Suprapubic skin (tissue), 4 donors: ENCODE results near the gene CNTNAP4. TPM values are rescaled to one million over a fixed set of nuclear protein-coding genes. Genes with fewer than 3 reads are reported as not detected.

ENCODE experiments used
- DNase-seq, 2 donors: peaks; one replicate each; pipeline ENCODE4 v3.0.0-alpha.2; 2019; ENCODE audit warnings: low spot score in 2 of 2
- H3K27ac ChIP-seq: fragments of 200-600 bp; sonication (generic); one replicate; pipeline ENCODE4 v1.5.1; 2019
- H3K27me3 ChIP-seq: fragments of 200-600 bp; sonication (generic); one replicate; pipeline ENCODE4 v1.5.1; 2019
- H3K36me3 ChIP-seq: fragments of 200-600 bp; sonication (generic); one replicate; pipeline ENCODE4 v1.5.1; 2019
- H3K4me1 ChIP-seq: fragments of 200-600 bp; sonication (generic); one replicate; pipeline ENCODE4 v1.5.1; 2019
- H3K4me3 ChIP-seq: fragments of 200-600 bp; sonication (generic); one replicate; pipeline ENCODE4 v1.5.1; 2019; ENCODE audit warnings: mild to moderate bottlenecking
- H3K9me3 ChIP-seq: fragments of 200-600 bp; sonication (generic); one replicate; pipeline ENCODE4 v1.5.1; 2019
- EP300 ChIP-seq: sonication (generic); formaldehyde crosslinking; IDR thresholded peaks from one replicate; pipeline ENCODE4 v1.6.1; 2017; ENCODE audit warnings: antibody characterized with exemption
- POLR2A ChIP-seq, 2 donors: fragments of 450-650 bp; IDR thresholded peaks; one replicate each; pipeline ENCODE4 v1.6.1; 2017; ENCODE audit warnings: antibody characterized with exemption in 2 of 2, mild to moderate bottlenecking in 2 of 2, moderate library complexity in 2 of 2
- POLR2AphosphoS5 ChIP-seq, 3 donors: sonication (generic); formaldehyde crosslinking; IDR thresholded peaks; one replicate each; pipeline ENCODE4 v1.6.1; 2017; ENCODE audit warnings: antibody characterized with exemption in 3 of 3
- WGBS: methylation state at CpG from one replicate; pipeline ENCODE4 v1.1.5; 2018; 5-methylcytosine and 5-hydroxymethylcytosine counted together
- total RNA-seq, 4 donors: library from RNA; depleted of rRNA; stranded (reverse); fragments of >200 nt; gene quantifications; one replicate each; pipeline ENCODE4 v1.1.0, GENCODE V29; 2016
- TF ChIP-seq, protein P1 (sequence below), 2 donors: fragments of 200-600 bp in 1 of 2; fragments of 450-650 bp in 1 of 2; sonication (generic) in 1 of 2; IDR thresholded peaks; one replicate each; pipeline ENCODE4 v1.5.1; 2016 to 2019; ENCODE audit warnings: antibody characterized with exemption in 2 of 2, mild to moderate bottlenecking in 1 of 2, moderate library complexity in 1 of 2

Gene CNTNAP4
- total RNA-seq, 4 donors from 2014 or later: not detected

DNA sequence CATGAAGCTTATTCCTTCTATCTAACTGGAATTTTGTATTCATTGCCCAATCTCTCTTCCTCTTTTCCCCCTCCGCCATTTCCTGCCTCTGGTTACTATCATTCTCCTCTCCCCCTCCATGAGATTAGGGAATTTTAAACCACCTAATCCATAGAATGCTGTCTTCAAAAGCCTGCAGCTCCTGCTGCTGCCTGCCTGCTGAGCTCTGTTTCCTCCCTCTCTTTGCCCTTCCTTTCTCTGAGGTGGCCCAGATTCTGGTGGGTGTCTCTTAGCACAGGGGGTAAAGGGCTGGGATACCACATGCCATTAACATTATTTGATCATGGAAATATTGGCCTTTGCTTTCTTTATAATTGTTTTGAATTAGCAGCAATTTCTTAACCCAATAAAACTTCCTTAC lies 241.6 kb downstream of the CNTNAP4 start:
- DNase-seq: no peak
- no peak overlapping the region for H3K27ac ChIP-seq
- no peaks in the 10 kb centered on the region for H3K4me1 ChIP-seq
- no peak overlapping the region for H3K4me3 ChIP-seq
- no peaks in the 10 kb centered on the region for H3K27me3 ChIP-seq
- no peak for TF ChIP-seq POLR2AphosphoS5 (IDR thresholded peaks at IDR 0.05)
- no peak for TF ChIP-seq POLR2A (IDR thresholded peaks at IDR 0.05)
- TF ChIP-seq, protein P1, sequence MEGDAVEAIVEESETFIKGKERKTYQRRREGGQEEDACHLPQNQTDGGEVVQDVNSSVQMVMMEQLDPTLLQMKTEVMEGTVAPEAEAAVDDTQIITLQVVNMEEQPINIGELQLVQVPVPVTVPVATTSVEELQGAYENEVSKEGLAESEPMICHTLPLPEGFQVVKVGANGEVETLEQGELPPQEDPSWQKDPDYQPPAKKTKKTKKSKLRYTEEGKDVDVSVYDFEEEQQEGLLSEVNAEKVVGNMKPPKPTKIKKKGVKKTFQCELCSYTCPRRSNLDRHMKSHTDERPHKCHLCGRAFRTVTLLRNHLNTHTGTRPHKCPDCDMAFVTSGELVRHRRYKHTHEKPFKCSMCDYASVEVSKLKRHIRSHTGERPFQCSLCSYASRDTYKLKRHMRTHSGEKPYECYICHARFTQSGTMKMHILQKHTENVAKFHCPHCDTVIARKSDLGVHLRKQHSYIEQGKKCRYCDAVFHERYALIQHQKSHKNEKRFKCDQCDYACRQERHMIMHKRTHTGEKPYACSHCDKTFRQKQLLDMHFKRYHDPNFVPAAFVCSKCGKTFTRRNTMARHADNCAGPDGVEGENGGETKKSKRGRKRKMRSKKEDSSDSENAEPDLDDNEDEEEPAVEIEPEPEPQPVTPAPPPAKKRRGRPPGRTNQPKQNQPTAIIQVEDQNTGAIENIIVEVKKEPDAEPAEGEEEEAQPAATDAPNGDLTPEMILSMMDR (IDR thresholded peaks at IDR 0.05): no peak
- TF ChIP-seq EP300: no peak
- H3K9me3 ChIP-seq: no peaks in the 10 kb centered on the region
- H3K36me3 ChIP-seq: no peaks in the 10 kb centered on the region
- 24% methylated on average over 1 of the region's 1 CpG for WGBS

DNA sequence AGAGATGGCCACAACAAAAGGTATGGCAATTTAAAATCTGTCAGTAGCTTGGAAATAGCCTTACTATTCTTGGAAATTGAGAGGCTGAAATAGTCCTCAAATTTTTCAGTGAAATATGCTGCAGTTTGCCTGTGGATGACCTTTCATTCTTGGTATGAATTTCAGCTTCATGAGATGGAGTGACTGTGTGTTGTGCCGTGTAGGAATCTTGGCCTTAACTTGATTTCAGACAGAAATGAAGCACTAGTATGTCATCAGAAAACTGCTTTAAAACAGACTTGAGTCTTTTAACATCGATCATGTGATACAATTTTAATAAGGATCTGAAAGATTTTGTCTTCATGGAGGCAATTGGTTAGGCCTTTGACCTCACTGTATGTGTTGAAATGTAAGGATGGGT lies 247.2 kb downstream of the CNTNAP4 start:
- WGBS: 75% methylated on average over 2 of the region's 2 CpGs
- Histone ChIP-seq H3K9me3 (no peaks in the 10 kb centered on the region), H3K36me3 (no peaks in the 10 kb centered on the region), H3K4me3 (no peak overlapping the region), H3K27me3 (no peaks in the 10 kb centered on the region), H3K27ac (no peak overlapping the region), H3K4me1 (no peaks in the 10 kb centered on the region)
- DNase-seq: no peak
- TF ChIP-seq POLR2A (IDR thresholded peaks at IDR 0.05) (no peak), POLR2AphosphoS5 (IDR thresholded peaks at IDR 0.05) (no peak), EP300 (no peak)
- TF ChIP-seq, protein P1 (IDR thresholded peaks at IDR 0.05): no peak

DNA sequence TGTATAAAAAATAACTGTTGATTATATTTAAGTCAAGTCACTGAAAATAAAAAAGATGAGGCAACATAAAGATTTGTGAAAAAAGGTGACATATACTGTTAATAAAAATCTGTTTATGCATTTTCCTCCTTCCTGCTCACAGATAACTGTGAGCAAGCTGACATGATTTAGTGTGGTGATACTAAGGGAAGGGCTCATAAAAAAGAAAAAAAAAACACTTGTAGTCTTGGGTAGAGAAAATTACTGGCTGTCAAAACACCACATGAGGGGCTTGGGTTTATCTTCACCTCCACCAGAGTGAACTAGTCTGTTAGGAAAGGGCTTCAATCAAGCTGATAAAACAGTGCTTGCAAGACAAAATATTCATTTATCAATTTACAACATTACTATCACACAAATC lies 247.6 kb downstream of the CNTNAP4 start:
- Histone ChIP-seq H3K4me3 (no peak overlapping the region), H3K4me1 (no peaks in the 10 kb centered on the region), H3K27ac (no peak overlapping the region), H3K9me3 (no peaks in the 10 kb centered on the region), H3K27me3 (no peaks in the 10 kb centered on the region), H3K36me3 (no peaks in the 10 kb centered on the region)
- no peak for TF ChIP-seq EP300
- TF ChIP-seq, protein P1 (IDR thresholded peaks at IDR 0.05): no peak
- no peak for TF ChIP-seq POLR2AphosphoS5 (IDR thresholded peaks at IDR 0.05)
- TF ChIP-seq POLR2A (IDR thresholded peaks at IDR 0.05): no peak
- no peak for DNase-seq

DNA sequence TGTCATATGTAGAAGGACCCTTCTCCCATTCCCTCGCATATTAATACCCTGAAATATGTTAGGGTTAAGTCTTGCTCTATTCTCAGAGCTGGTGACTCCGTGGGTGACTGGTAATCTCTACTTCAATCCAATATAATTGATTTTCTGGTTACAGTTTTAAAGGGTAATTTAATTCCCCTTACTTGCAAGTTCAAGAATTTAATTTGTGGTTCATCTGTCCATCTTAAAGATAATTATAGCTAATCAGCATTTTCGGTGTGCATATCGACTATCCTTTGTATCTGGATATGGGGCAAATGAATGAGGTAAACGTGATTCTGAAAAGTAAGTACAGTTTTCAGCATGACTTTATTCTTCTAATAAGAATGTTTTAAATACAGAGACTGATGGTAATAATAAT lies 250.0 kb downstream of the CNTNAP4 start:
- Histone ChIP-seq H3K9me3 (no peaks in the 10 kb centered on the region), H3K4me1 (no peaks in the 10 kb centered on the region), H3K27me3 (no peaks in the 10 kb centered on the region), H3K27ac (no peak overlapping the region), H3K4me3 (no peak overlapping the region), H3K36me3 (no peaks in the 10 kb centered on the region)
- 84% methylated on average over 5 of the region's 5 CpGs for WGBS
- no peak for TF ChIP-seq POLR2A (IDR thresholded peaks at IDR 0.05)
- TF ChIP-seq, protein P1 (IDR thresholded peaks at IDR 0.05): no peak
- no peak for TF ChIP-seq EP300
- no peak for TF ChIP-seq POLR2AphosphoS5 (IDR thresholded peaks at IDR 0.05)
- no peak for DNase-seq

DNA sequence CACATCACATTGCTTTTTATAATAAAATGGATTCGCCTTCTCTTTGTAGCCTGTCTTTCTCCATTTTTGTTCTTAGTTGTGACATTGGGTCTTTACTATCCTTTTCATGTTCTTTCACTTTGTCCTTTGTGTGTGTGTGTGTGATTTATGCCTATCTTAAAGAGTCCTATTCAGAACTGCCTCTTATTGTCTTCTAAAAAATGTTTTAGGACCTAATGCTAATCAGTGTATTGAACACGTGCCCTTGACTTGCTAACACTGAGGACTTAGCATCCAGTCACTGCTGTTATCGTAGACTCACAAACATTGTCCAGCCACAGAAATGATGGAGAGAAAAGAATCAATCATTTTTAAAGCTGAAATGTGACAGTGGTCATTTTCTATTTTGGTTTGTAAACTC lies 251.9 kb downstream of the CNTNAP4 start:
- H3K9me3 ChIP-seq: no peaks in the 10 kb centered on the region
- H3K4me1 ChIP-seq: no peaks in the 10 kb centered on the region
- no peaks in the 10 kb centered on the region for H3K27me3 ChIP-seq
- no peak overlapping the region for H3K27ac ChIP-seq
- H3K4me3 ChIP-seq: no peak overlapping the region
- H3K36me3 ChIP-seq: no peaks in the 10 kb centered on the region
- TF ChIP-seq POLR2AphosphoS5 (IDR thresholded peaks at IDR 0.05) (no peak), POLR2A (IDR thresholded peaks at IDR 0.05) (no peak), EP300 (no peak)
- TF ChIP-seq, protein P1 (IDR thresholded peaks at IDR 0.05): no peak
- DNase-seq: no peak
- 84% methylated on average over 3 of the region's 3 CpGs for WGBS
